GM12873 (cell line): ENCODE data around the gene XYLT1.

Experiments used
- TF ChIP-seq, protein P1 (sequence below): IDR thresholded peaks from 2 replicates; pipeline ENCODE4 v1.5.1; 2012; ENCODE audit warnings: low read depth, mild to moderate bottlenecking, moderate library complexity, low read length, control low read depth; ENCODE audit not compliant: insufficient read depth; ENCODE audit errors: missing control alignments

Gene XYLT1

DNA sequence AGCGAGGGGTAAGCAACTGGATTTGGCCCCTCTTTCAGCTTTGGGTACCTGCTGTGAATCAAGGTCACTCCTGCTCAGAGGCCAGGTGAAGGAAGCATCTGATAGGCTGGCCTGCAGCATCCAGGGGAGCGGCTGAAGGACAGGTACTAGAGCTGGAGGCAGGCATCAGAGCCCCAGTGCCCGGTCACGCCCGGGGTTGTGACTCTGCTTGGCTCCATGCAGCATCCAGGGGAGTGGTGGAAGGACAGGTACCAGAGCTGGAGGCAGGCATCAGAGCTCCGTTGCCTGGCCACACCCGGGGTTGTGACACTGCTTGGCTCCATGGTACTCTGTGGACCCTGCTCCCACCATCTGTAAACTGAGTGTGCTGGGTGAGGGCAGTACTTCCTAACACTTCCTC lies 189.7 kb downstream of the XYLT1 start:
- TF ChIP-seq, protein P1, sequence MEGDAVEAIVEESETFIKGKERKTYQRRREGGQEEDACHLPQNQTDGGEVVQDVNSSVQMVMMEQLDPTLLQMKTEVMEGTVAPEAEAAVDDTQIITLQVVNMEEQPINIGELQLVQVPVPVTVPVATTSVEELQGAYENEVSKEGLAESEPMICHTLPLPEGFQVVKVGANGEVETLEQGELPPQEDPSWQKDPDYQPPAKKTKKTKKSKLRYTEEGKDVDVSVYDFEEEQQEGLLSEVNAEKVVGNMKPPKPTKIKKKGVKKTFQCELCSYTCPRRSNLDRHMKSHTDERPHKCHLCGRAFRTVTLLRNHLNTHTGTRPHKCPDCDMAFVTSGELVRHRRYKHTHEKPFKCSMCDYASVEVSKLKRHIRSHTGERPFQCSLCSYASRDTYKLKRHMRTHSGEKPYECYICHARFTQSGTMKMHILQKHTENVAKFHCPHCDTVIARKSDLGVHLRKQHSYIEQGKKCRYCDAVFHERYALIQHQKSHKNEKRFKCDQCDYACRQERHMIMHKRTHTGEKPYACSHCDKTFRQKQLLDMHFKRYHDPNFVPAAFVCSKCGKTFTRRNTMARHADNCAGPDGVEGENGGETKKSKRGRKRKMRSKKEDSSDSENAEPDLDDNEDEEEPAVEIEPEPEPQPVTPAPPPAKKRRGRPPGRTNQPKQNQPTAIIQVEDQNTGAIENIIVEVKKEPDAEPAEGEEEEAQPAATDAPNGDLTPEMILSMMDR = no peak

DNA sequence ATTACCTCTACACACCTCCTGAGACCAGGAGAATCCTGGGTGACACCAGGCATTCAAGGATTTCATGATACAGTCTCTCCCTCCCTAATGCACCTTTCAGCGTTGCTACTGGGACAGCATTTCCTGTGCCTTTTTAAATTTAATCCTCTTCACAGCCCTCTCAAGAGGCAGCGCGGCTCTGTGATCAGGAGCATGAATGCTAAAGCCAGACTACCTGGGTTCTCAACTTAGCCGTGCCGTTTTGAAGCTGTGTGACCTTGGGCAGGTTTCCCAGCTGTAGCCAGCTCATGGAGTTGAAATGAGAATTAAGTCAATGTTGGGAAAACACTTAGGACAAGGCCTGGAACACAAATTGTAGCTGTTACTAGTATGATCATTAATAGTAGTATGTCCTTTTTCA lies 191.8 kb downstream of the XYLT1 start:
- TF ChIP-seq, protein P1 = no peak

GRCh38 chr16:17277981-17278381 lies 192.8 kb downstream of the XYLT1 start:
- TF ChIP-seq, protein P1 = peak; percentile 59

DNA sequence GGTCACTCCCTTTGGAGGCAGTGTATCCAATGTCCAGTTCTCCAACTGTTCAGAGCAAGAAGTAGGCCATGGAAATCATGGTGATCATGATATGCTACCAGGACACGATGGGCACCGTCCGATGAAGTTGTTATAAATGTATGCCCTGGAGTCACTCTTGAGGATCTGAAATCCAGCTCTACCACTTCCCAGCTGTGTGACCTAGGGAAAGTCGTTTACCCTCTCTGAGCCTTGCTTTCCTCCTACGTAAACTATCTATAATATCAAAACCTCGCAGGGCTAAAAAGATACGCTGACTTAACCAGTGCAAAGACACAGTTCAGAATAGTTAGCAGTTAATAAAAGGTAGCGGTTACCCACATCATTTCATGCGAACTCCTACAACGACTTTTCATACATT lies 194.2 kb downstream of the XYLT1 start:
- TF ChIP-seq, protein P1 = no peak

DNA sequence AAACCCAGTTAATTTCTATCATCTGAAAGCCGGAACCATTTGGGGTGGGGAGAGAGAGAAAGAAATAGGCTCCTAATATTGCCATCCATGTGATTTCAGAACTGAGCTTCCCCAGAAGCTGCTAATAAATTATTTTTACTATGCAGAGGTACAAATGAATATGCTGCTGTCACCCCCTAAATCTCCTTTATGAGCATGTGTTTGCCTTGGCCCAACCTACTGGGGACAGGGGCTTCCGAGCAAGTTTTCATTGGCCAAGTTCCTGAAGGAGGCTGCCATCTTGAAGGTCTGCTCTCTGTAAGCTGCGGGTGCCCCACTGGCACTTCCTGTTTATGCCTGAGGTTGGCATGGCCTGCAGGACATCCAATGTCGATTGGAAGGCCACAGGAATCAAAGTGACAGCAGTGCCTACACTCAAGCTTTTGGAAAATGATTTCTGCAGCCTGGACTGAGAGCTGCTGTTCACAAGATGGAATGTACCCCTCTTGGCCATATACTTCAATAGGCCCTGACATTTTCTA lies 194.7 kb downstream of the XYLT1 start:
- TF ChIP-seq, protein P1 = no peak

DNA sequence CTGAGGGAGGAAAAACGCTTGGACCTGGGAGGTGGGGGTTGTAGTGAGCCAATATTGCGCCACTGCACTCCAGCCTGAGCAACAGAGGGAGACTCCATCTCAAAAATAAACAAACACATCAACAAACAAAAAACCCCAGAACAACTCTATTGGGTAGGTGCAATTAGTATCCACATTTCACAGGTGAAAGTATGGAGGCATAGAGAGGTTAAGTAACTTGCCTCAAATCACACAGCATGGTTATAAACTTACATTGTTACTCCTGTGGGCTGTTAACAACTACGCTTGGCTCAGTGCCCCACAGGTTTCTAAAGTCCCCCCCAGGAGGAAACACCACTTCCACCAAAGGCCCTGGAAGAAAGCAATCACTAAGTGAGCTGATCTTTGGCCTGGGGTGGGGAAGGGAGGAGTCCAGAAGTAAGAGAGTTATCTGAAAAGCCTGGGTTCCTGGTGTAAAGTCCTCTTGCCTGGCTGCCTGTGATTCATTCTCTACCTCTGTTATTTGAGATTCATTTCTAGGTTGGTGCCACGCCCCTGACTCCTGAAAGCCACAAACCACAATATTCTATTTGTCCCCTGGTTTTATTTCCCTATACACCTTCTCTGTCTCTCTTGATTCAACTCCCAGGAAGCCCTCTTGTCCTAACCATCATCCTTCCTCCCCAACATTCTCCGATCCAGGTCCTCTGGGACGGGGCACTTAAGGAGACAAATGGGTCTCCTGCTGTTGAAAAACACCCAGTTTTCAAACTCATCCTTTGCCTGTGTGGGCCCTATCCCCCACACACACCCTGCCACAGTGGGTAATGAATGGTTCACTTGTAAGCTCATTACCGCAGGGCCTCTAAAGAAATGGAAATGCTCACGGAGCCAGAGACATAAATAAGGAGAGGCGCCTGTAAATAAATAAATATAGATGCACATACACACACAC lies 195.4 kb downstream of the XYLT1 start:
- TF ChIP-seq, protein P1 = no peak

DNA sequence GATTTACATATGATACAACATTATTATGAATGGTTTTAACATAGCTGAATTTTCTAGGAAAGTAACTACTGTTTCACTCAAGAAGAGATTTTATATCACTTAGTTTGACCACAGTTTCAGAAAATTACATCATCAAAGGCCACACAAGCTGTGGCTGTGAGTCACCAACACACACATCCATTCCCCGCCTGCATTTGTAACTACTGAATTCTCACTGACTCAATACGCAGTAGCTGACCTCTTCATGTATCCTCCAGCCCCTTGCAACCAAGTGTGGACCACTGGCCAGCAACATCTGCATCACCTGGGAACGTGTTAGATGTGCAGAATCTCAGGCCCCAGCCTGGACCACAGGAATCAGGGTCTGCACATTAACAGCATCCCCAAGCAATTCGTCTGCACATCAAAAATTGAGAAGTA lies 197.6 kb downstream of the XYLT1 start:
- TF ChIP-seq, protein P1 = no peak
